Hematopoietic multipotent progenitor cell treated with erythropoietin and hydrocortisone succinate and interleukin-3 and kit ligand, for 4 days (in vitro differentiated cells): Measurements from ENCODE around the gene RNF41.
"Not testable (repeated sequence)": the region's sequence is repeated elsewhere in the genome, so short reads cannot be mapped to it uniquely, and the experiment has no call there.

Experiments
- DNase-seq: peaks from one replicate; pipeline ENCODE4 v3.0.0-alpha.2; 2015

Gene RNF41

DNA sequence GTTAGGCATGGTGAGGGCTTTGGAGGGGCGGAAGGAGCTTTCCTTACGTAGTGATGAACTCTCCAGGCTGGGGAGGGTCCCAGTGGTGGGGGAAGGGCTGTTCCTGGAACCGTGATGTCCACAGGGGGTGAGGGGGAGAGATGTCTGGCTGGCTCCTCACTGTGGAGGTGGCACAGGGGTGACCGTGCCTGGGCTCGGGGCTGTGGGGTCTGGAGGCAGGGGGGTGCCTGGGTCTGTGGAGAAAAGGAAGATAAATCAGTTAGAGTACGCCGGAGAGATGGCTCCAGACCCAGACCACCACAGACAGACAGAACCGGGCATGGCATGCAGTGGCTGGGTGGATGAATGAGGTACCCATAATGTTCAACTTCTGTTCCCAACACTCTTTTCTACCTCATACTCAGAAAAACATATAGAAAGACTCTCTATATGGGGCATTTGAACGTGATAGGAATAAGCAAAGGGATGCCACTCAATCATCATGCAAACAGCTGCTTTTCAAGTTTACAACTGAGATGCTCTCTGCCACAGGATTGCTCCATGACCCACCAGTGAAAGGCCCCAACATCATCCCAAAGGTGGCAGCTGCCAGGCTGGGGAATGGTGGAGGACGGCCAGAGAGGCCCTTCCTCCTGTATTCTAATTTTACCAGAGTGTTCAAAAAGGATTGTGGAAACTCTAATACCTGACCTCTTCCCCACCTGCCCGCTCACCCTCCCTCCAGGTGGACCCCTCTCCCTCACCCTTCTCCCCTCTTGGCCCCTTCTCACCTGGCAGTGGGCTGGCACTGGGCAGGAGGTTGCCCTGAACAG is 58.0 kb downstream of the RNF41 start:
- DNase-seq: no peak

DNA sequence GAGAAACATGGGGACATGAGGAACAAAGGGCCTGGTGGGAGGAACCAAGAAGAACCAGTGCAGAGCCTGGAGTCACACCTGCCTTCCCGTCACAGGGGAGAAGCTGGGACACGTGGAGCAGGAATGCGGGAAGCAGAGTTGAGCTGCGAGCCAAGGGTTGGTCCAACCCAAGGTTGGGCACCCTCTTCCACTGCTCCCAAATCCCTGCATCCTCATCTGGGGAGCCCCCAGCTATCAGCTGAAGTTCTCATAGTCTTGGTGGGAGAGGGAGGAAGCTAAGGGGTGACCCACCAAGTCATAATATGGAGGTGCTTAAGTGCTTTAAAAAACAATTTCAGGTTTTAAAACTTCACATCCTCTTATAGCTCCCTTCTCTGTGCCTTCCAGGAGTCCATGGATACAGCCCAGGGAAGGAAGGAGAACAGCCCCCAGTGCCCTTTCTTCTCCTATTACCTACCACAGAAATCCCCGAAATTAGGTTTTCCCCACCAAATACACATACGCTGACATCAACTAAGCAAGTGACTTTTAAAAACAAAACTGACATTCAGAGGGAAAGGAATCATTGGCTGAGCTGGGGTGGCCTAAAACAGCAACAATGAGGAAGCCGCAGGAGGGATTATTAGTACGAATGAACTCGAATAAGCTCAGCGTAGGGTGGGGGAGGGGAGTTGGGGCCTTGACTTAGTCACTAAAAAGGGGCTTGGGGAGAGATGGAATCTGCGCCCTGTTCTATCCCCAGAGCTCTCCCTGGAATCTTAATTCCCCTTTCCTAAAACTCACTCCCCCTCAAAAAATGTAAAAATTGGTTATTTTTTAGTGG is 59.0 kb downstream of the RNF41 start:
- DNase-seq: no peak

DNA sequence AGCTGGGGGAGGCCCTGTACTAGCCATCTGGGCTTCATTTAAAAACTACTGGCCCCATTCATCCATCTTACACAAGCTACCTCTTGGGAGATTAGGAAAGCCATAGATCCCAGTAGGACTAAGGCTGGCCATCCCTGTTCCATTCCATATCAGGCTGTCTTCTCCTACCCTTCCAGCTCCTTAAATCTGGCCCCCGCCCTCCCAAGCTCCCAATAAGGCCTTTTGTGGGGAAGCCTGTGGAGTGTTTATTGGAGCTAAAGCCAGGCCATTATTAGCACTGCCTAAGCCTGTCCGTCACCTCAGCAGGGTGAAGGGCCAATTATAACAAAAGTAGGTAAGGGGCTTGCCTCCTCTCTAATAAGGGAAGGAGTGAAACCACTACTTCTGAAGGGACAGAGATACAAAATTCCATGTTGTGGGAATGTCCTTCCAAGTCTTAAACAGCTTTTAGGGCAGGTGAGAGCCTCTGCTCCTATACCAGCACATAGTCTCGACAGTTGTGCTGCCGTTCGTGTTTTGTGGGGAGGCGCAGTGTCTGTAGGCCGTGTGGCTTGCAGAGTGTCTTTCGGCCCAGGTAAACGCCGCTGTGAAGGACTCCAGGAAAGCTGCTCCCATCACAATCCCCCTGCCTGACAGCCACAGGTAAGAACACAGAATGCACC is 59.9 kb downstream of the RNF41 start:
- no peak for DNase-seq

DNA sequence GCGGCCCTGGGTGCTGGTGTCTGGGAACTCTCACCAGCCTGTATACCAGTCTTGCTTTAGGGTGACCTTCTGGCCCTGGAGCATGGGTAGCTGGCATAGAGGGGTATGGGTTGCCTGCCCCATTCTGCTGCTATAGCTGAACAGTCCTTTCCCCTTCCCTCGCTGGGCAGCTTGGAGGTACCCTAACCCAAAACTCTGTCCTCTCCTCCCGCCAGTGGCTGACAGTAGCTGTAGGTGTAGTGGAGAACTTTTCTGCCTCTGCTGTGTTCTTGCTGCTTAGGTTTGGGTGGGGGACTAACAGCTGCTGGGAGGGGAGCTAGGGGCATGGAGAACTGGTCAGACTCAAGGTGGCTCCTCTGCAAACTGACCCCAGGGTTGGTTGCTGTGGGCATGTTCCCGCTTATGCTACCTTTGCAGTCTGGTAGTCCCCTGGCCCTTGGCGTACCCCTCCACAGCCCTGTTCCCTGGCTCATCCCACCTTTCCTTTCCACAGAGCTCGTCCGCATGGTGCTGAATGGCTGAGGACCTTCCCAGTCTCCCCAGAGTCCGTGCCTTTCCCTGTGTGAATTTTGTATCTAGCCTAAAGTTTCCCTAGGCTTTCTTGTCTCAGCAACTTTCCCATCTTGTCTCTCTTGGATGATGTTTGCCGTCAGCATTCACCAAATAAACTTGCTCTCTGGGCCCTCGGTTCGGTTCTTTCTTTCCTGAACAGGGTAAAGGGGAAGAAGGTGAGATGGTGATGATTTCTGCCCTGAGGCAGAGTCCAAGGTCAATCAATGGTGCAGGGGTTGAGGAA is 60.6 kb downstream of the RNF41 start:
- DNase-seq: no peak

DNA sequence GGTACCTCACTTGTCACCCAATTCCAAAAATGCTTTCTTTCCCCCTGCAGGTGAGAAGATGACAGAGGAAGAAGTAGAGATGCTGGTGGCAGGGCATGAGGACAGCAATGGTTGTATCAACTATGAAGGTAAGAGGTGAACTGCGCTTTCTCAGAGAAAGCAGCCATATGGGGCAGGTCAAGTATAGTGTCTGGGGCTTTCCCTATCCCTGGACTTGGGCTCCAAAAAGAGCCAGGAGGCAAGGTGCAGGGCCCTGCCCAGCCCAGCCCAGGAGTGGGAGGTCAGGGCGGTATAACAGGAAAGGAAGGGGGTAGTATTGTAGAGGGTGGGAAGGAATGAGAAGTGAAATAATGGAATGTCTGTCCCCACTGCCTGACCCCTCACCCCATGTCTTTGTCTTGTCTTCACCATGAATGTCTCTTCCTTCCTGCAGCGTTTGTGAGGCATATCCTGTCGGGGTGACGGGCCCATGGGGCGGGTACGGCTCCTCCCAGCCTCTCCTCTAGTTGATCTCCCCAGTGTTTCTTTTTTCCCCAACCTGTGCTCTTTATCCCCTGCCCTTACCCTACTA is 61.4 kb downstream of the RNF41 start:
- peak; percentile 49 for DNase-seq

DNA sequence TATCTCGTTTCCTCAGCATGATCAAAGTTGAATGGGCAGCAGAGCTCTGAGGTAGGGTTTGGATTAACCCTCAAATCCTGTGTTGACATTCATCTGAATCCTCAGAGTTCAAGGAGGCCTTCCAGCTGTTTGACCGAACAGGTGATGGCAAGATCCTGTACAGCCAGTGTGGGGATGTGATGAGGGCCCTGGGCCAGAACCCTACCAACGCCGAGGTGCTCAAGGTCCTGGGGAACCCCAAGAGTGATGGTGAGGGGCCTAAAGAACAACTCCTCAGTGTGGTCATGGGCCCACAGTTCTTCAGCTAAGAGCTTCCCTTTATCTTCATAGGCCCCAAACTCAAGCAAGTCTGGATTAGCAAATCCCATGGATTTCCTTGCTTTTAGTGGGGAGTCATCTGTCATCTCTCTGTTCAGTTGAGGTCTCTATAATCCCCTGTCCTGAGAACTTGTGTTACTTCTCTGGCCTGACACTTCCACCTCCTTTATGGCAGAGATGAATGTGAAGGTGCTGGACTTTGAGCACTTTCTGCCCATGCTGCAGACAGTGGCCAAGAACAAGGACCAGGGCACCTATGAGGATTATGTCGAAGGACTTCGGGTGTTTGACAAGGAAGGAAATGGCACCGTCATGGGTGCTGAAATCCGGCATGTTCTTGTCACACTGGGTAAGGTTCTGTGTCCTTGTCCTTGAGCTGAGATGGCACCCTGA is 62.1 kb downstream of the RNF41 start:
- DNase-seq: no peak

DNA sequence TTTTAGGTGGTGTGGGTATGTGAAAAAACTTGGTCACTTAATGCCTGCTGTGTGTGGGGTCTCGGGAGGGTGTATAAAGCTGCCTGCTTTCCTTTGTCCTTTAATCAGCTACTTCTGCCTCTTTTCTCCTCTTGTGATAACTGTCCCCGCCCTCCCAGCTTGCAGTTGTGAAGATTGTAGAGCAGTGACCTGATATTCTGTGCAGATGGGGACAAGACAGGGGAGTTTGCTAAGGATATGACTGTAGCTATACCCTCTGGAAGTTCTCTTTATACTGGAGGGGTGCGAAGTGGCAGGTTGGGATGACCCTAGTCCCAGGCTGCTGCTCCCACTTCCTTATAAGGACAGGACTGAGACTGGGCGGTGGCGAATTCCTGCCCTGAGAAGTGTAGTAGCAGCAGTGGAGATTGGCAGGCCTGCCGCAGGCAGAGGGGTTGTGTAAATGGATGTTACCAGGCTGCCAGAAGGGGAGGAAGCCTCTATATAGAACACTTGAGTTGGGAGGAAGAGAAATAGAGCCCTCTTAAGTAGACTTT is 62.7 kb downstream of the RNF41 start:
- peak; percentile 78 for DNase-seq

DNA sequence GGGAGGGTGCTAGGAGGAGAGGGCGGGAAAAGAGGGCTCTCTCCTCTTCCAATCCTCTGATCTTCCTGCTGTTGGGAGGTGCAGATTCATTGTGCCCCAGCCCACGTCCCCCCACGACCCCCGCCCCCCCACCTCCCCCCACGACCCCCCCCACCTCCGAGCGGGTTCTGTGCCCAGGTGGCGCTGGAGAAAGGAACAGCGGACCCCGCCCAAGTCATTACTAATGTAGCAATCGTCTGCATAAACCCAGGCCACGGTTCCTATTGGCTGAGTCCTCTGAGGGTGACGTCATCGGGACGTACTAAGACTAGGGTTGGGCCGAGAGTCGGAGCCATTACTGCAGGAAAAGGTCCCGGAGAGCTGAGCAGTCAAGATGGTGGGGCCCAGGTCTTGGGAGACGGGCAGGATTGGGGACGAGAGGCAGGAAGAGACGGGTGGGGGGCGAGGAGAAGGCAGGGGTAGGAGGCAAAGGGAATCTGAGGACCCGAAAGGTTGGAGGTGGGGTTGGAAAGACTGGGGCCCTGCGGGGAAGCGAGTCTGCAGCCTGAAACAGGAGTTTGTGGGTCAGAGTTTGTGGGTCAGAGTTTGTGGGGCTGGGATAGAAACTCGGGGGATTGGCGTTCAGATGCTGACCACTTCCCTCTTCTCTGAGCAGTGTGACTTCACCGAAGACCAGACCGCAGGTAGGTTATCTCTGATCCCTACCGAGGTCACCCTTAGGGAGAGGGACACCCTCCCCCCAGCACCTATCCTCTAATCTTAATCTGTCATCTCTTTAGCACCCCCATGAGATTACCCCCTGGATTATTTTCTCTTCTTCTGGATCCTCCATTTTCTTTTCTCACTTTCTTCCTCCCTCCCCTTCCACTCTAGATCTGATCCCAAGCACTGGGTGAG is 63.4 kb downstream of the RNF41 start, which contains the start of gene MYL6:
TSS of gene MYL6 (plus strand) at position 331 of the 897 bp plus-strand sequence. CDS start at position 374, 43 bp downstream.
- DNase-seq: peak; percentile 99

DNA sequence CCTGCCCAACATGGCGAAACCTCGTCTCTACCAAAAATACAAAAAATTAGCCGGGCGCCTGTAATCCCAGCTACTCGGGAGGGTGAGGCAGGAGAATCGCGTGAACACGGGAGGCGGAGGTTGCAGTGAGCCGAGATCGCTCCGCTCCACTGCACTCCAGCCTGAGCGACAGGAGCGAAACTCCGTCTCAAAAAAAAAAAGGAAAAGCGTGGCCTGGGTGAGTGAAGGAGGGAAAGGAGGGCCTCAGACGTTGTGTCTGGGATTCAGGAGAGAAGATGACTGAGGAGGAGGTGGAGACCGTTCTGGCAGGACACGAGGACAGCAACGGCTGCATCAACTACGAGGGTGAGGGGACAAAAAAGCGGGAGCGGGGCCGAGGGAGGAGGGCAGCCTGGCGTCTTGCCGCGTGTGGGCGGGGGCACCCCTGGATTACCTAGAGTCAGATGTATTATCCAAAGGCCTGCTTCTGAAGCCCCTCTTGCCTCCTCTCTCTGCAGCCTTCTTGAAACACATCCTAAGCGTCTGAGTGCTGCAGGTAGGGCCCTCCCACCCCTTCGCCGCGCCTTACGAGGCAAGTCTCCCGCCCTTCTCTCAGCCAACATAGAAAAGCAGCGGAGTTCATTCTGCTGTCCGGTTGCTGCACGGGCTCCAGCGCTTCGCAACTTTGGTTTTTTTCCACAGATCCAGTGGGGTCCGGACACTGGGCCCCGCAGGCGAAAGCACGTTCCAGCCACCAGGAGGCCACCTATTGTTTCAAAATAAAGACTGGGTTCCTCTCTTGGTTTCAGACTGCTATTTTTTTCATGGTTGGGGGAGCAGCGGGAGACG is 64.3 kb downstream of the RNF41 start:
- DNase-seq: peak; percentile 87

DNA sequence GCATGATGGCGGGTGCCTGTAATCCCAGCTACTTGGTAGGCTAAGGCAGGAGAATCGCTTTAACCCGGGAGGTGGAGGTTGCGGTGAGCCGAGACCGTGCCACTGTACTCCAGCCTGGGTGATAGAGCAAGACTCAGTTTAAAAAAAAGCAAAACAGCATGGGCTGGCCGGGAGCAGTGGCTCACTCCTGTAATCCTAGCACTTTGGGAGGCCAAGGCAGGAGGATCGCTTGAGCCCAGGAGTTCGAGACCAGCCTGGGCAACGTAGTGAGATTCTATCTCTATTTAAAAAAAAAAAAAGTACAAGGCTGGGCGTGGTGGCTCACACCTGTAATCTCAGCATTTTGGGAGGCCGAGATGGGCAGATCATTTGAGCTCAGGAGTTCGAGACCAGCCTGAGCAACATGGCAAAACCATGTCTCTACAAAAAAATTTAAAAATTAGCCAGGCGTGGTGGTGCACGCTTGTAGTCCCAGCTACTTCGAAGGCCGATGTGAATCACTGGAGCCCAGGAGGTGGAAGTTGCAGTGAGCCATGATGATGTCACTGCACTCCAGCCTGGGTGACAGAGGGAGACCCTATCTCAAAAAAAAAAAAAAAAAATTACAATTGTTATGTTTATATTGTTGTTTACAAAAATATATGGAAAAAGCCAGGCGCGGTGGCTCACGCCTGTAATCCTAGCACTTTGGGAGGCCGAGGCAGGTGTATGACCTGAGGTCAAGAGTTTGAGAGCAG is 65.1 kb downstream of the RNF41 start:
- DNase-seq: not testable (repeated sequence)

DNA sequence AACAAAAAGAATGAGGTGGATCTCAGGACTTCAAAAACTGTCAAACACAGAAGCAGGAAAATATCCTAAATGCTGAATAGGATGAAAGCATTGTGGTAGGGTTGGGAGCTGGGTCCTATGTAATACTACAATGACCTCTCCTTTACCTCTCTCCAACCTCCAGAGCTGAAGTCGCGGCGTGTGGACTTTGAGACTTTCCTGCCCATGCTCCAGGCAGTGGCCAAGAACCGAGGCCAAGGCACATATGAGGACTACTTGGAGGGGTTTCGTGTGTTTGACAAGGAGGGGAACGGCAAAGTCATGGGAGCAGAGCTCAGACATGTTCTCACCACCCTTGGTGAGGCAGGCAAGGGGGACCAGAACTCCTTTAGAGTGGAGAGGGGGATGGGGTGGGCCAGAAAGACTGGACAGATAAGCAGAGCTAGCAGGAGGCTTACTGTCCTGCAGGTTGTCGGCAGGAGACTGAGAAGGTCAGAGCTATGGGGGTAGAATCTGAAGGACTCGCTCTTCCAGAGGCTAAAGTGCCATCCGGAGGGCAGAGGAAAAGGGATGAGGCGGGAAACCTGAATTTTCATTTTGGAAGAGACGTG is 66.4 kb downstream of the RNF41 start:
- no peak for DNase-seq

DNA sequence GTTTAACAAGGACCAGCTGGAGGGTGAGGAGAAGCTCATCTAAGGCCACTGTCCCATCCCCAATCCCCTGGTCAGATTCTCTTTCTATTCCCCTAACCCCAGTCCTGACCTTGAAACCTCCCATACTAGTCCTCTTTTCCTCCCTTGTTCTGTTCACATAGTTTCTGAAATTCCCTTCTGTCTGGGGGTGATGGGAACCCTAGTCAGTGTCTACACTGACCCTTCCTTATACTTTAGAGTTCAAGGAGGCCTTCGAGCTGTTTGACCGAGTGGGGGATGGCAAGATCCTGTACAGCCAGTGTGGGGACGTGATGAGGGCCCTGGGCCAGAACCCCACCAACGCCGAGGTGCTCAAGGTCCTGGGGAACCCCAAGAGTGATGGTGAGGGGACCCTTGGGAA is 66.9 kb downstream of the RNF41 start:
- DNase-seq: no peak

DNA sequence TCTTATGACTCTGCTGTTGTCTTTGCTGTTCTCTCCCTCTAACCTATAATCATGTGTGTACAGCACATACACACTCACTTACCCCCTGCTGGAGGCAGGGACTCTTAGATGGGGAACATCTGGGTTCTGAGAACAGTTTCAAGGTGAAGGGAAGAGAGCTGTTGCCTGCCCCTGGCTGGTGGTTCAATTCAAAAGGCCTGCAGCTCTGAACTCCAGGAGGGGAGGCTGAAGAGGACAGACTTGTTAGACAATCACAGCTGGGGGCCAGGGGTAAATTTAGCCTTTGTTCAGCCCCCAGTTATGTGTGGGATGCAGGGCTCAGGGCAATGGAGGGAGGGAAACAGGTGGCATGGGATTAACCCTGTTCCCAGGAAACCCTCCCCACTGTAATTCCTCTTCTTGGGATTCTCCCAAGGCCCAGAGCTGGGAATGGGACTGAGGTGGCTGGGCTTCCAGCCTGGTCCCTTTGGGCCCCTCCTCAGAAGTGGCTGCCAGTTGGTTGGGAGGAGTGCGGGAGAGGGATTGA is 67.4 kb downstream of the RNF41 start:
- DNase-seq: no peak

DNA sequence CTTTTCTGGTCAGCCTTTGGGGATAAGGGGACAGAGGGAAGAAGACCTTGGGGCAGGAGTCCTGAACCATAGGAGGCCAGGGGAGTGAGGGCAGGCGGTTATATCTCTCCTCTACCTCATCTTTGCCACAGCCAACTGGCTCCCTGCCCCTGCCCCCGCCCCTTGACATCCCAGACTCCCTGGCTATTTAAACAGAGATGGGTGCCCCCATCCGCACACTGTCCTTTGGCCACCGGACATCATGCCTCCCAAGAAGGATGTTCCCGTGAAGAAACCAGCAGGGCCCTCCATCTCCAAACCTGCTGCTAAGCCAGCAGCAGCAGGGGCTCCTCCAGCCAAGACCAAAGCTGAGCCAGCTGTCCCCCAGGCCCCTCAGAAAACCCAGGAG is 68.0 kb downstream of the RNF41 start:
- DNase-seq: no peak

DNA sequence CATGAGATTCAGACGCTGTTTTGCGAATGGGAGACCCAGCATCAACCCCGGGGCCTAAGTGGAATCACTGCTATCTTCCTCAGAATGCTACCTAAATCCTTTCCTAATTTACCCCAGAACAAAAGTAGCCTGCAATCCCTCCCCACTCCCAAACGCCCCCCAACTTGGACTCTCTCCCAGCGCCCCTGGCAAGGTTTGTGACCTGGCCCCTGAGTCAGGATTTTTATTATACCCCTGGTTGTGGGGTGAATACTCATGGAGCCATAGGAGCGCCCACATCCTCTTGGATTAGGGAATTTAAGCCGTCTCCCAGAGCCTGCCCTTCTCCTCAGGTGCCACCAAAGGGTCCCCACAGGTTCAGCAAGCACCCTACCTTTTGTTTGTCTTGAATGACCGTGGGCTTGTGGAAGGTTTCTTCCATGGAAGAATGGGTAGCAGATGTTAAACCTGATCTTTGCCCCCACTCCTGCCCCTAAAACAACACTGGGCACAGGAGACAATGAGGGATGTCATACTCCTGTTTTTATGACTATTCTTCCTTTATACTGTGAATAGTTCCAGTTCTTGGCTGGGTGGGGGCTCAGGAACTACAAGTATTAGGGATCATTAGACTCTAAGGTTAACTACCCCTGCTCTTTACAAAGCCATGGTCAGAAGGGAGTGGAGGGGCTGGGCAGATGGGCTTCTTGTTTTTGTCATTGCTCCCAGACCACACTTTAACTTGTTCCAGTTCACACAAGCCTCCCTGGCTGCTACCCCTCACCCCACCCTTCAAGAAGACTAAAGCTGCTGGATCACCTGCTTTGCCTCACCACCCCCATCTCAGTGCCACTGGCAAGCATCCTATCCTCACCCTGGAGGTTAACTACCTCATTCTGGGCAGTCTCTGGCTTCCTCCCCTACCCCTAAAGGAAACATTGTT is 68.7 kb downstream of the RNF41 start:
- DNase-seq: no peak
